Panc1 (cell line): ENCODE measurements around the gene STARD3NL.
"Not testable (repeated sequence)": the region's sequence is repeated elsewhere in the genome, so short reads cannot be mapped to it uniquely, and the experiment has no call there.

ENCODE experiments used
- CTCF ChIP-seq: fragments of 450-650 bp; IDR thresholded peaks from 2 replicates; pipeline ENCODE4 v1.5.1; 2017; ENCODE audit warnings: mild to moderate bottlenecking
- TCF7L2 ChIP-seq: IDR thresholded peaks from 2 replicates; pipeline ENCODE4 v1.6.1; 2011; ENCODE audit warnings: mild to moderate bottlenecking, low read depth, low read length, inconsistent platforms

- not testable (repeated sequence) for TF ChIP-seq CTCF, TCF7L2
These were observed 83.6 kb downstream of the STARD3NL start for GRCh38 chr7:38261601-38262000.
